ENCODE measurements around the gene CRYGN. TPM values are rescaled to one million over a fixed set of nuclear protein-coding genes. Genes with fewer than 3 reads are reported as not detected.

The CRYGN gene
- total and polyA plus RNA-seq, 2 of the 13 experiments (the other 11 are each of a cell fraction or from before 2014, with no cell fraction given): 0.11 TPM; not detected in 1

DNA sequence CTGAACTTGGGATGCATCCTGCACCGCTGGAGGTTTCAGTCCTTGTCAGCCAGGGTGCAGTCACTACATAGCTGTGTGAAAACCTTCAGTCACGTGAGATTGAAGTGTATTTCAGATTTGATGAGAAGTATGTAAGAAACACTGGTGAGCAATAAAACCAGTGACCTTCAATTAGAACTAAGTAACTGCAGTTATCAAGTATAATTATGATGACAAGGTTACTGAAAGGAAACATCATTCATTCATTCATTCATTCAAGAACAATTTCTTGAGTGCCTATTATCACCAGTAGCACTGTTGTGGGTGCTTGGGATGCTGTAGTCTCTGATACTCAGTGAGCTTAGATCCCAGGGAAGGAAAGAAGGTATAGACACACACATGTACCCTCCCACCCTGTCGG lies 46.1 kb upstream of the CRYGN start (continued):
- TF ChIP-seq, protein P1, sequence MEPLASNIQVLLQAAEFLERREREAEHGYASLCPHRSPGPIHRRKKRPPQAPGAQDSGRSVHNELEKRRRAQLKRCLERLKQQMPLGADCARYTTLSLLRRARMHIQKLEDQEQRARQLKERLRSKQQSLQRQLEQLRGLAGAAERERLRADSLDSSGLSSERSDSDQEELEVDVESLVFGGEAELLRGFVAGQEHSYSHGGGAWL (CRISPR knock-in tag; IDR thresholded peaks at IDR 0.05): no peak
- no peak for TF ChIP-seq AKAP8 (CRISPR knock-in tag; IDR thresholded peaks at IDR 0.05)
- TF ChIP-seq YEATS2 (CRISPR knock-in tag; IDR thresholded peaks at IDR 0.05; ENCODE audit: borderline replicate concordance): no peak

DNA sequence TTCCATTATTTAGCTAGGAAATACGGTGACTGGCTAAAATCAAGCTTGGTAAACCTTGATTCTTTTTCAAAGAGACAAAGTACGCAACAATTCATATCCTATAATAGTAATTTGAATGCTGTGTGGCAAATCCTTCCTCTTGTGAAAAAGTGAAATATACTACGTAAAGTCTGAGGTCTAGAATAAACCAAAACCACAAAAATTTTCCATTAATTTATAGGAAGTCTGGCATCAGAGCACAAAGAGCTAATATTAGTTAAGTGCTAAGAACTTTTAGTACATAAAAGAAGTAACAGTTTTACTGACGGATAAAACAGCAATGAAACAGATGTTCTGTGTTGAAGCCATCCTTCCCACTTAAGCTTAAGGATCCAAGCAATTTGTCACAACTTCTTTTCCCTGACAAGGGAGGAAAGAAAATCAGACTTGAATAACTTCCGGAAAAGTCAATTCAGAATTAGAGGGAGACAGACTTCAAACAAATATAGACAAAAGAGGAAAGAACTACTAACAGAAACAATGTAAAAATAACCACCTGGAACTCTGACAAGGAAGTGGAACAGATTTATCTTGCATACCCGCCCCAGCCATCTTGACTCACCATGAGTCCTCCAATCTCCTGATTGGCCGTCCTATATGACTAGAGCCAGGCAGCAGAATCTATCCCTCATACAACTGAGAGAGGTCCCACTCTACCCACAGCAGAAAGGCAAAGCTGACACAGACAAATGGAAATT lies 45.2 kb upstream of the CRYGN start:
- 99% methylated on average over 7 of the region's 7 CpGs for WGBS (ENCODE audit: low lambda C conversion rate)
- Histone ChIP-seq H3K4me2 (ENCODE audit: low read depth, low read length) (no peak overlapping the region), H3K27ac (ENCODE audit: extremely low read length, insufficient read depth, low read length) (no peak overlapping the region), H3K9ac (ENCODE audit: insufficient read depth, low read depth, low read length) (no peak overlapping the region), H3K79me2 (ENCODE audit: insufficient read depth, low read length) (peaks cover 2% of the 10 kb centered on the region), H3K4me3 (replicated peaks in 1 of 3; ENCODE audit: insufficient read depth in 1 of 3, low read depth in 2 of 3, low read length in 3 of 3) (no peak overlapping the region), H4K20me1 (ENCODE audit: insufficient read depth, low read length) (no peaks in the 10 kb centered on the region; the same call in 1 of the 2 replicates), H3K4me1 (ENCODE audit: insufficient read depth, low read length) (no peaks in the 10 kb centered on the region), H2AFZ (ENCODE audit: low read length) (no peak overlapping the region), H3K36me3 (replicated peaks in 1 of 2; ENCODE audit: control insufficient read depth in 1 of 2, insufficient read depth in 2 of 2, low read length in 2 of 2) (peaks cover 13 to 84% of the 10 kb centered on the region in 2 experiments), H3K9me3 (ENCODE audit: low read length) (no peaks in the 10 kb centered on the region), H3K27me3 (ENCODE audit: control insufficient read depth in 1 of 2, insufficient read depth in 2 of 2, low read length in 2 of 2) (no peaks in the 10 kb centered on the region)
- TF ChIP-seq BORCS8-MEF2B (CRISPR knock-in tag; IDR thresholded peaks at IDR 0.05) (no peak), BHLHE40 (IDR thresholded peaks at IDR 0.05; ENCODE audit: low read length) (no peak), ONECUT2 (CRISPR knock-in tag; IDR thresholded peaks at IDR 0.05) (no peak), MTF1 (CRISPR knock-in tag; IDR thresholded peaks at IDR 0.05) (no peak), ZFP36 (IDR thresholded peaks at IDR 0.05; ENCODE audit: borderline replicate concordance, low read depth, low read length, partially characterized antibody) (no peak), ZNF224 (CRISPR knock-in tag; IDR thresholded peaks at IDR 0.05) (no peak), NFE2L1 (CRISPR knock-in tag; IDR thresholded peaks at IDR 0.05; ENCODE audit: borderline replicate concordance) (no peak), SMAD3 (CRISPR knock-in tag; IDR thresholded peaks at IDR 0.05) (no peak), TEAD2 (CRISPR knock-in tag; IDR thresholded peaks at IDR 0.05) (no peak)
- TF ChIP-seq, protein P2, sequence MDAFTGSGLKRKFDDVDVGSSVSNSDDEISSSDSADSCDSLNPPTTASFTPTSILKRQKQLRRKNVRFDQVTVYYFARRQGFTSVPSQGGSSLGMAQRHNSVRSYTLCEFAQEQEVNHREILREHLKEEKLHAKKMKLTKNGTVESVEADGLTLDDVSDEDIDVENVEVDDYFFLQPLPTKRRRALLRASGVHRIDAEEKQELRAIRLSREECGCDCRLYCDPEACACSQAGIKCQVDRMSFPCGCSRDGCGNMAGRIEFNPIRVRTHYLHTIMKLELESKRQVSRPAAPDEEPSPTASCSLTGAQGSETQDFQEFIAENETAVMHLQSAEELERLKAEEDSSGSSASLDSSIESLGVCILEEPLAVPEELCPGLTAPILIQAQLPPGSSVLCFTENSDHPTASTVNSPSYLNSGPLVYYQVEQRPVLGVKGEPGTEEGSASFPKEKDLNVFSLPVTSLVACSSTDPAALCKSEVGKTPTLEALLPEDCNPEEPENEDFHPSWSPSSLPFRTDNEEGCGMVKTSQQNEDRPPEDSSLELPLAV (CRISPR knock-in tag; conservative IDR thresholded peaks at IDR 0.05; ENCODE audit: low read depth): no peak
- no TSS peak for BruUV-seq (replicated peaks)
- ChIA-PET CTCF (ENCODE audit: low intra/inter-chr PET ratio, low total read pairs) (no interaction called here), POLR2A (no interaction called here)
- in situ Hi-C loops (cut with HindIII; ENCODE audit: extremely low pct_ligation_motif_present, low pct_unique_long_range_greater_than_20kb) (no loop called here), intact Hi-C loops (cut with micrococcal nuclease; ENCODE audit: unreplicated experiment) (no loop called here)
- ATAC-seq: no peak
- DNase-seq (ENCODE audit: low spot score): no peak
- no peak for FAIRE-seq
